GM12872 (cell line): ENCODE measurements around the gene SOWAHD.

ENCODE experiments used
- CTCF ChIP-seq: IDR thresholded peaks from 3 replicates; pipeline ENCODE4 v1.5.1; 2011; ENCODE audit warnings: low read depth, mild to moderate bottlenecking, low read length, moderate library complexity; ENCODE audit not compliant: insufficient read depth

The SOWAHD gene

GRCh38 chrX:119729408-119730201 is 28.8 kb upstream of the SOWAHD start:
- peak; percentile 61 for TF ChIP-seq CTCF

- no peak for TF ChIP-seq CTCF
Measured at GRCh38 chrX:119734897-119735339, 23.5 kb upstream of the SOWAHD start.

- no peak for TF ChIP-seq CTCF
Measured at GRCh38 chrX:119735467-119735866, 22.9 kb upstream of the SOWAHD start.

- TF ChIP-seq CTCF = no peak
Measured at GRCh38 chrX:119736206-119736764, 22.1 kb upstream of the SOWAHD start.

GRCh38 chrX:119738742-119739141 is 19.6 kb upstream of the SOWAHD start:
- TF ChIP-seq CTCF = no peak

- TF ChIP-seq CTCF = no peak
Measured at GRCh38 chrX:119745283-119745848, 13.0 kb upstream of the SOWAHD start.

GRCh38 chrX:119753001-119753400 is 5.4 kb upstream of the SOWAHD start:
- no peak for TF ChIP-seq CTCF
